ENCODE data around the gene XPNPEP2. TPM values are rescaled to one million over a fixed set of nuclear protein-coding genes. Genes with fewer than 3 reads are reported as not detected.

XPNPEP2 gene
- total and polyA plus RNA-seq, 9 of the 15 experiments (the other 6 are each of a cell fraction or from before 2014, with no cell fraction given), result 0.03 to 0.19 (median 0.09) TPM; not detected in 5

- Histone ChIP-seq H3K27ac (ENCODE audit: extremely low read depth, low read depth, low read length) (peak overlapping the region; percentile 17; the same call in 1 of the 3 replicates), H3K9ac (ENCODE audit: insufficient read depth in 1 of 2, low read depth in 2 of 2, low read length in 2 of 2) (no peak overlapping the region; a peak in 1 of 4 replicates), H3K4me2 (ENCODE audit: insufficient read depth, low read length) (no peak overlapping the region; the same call in 1 of the 2 replicates), H3K4me1 (replicated peaks in 1 of 2; ENCODE audit: control insufficient read depth in 2 of 2, insufficient read depth in 2 of 2, low read length in 2 of 2) (peaks cover 8 to 14% of the 10 kb centered on the region in 2 experiments; a peak in 4 of 5 replicates), H3K9me1 (ENCODE audit: control insufficient read depth, insufficient read depth, low read length) (peaks cover 3% of the 10 kb centered on the region), H3K9me3 (replicated peaks; ENCODE audit: control insufficient read depth, insufficient read depth, low read depth, low read length) (no peaks in the 10 kb centered on the region), H2AFZ (ENCODE audit: low read depth, low read length) (peak overlapping the region; percentile 84), H4K20me1 (replicated peaks; ENCODE audit: control insufficient read depth, insufficient read depth, low read length) (no peaks in the 10 kb centered on the region), H3K4me3 (no peak overlapping the region), H3K36me3 (ENCODE audit: control insufficient read depth, insufficient read depth, low read length) (no peaks in the 10 kb centered on the region), H3K27me3 (ENCODE audit: control insufficient read depth in 2 of 2, insufficient read depth in 2 of 2, low read length in 2 of 2) (peaks cover 0 to 9% of the 10 kb centered on the region in 2 experiments; a peak in 2 of 5 replicates), H3K79me2 (ENCODE audit: control insufficient read depth, insufficient read depth, low read length) (no peaks in the 10 kb centered on the region)
- CTCF ChIA-PET (ENCODE audit: low intra/inter-chr PET ratio), result no interaction called here
- intact Hi-C loops (cut with micrococcal nuclease) (no loop called here), in situ Hi-C loops (cut with MboI) (no loop called here)
- no TSS peak for BruUV-seq (replicated peaks)
- POLR2A ChIA-PET, result no interaction called here
- WGBS (ENCODE audit: insufficient coverage, low coverage, missing lambda C conversion rate), result 37% methylated on average over 8 of the region's 21 CpGs
- ATAC-seq (peak; percentile 89), FAIRE-seq (peak; percentile 84), DNase-seq (ENCODE audit: extremely low read depth in 1 of 4, low spot score in 3 of 4) (peak; percentile 68 to 87 (median 78))
- no peak for TF ChIP-seq ZNF740 (CRISPR knock-in tag; IDR thresholded peaks at IDR 0.05)
- peak in 1 of 2 experiments; percentile 87; a peak in 2 of 4 replicates for TF ChIP-seq ZNF740 (tag; IDR thresholded peaks at IDR 0.05)
- peak; percentile 40; the same call in 1 of the 2 replicates for TF ChIP-seq ARID1B (IDR thresholded peaks at IDR 0.05)
- TF ChIP-seq CEBPZ (IDR thresholded peaks at IDR 0.05; ENCODE audit: borderline replicate concordance, low read depth, low read length), result no peak
- 0 out of 2 replicates have a peak, but pooled peaks have one; percentile 32 for TF ChIP-seq SMAD4 (CRISPR knock-in tag; conservative IDR thresholded peaks at IDR 0.05)
- TF ChIP-seq HDAC3 (IDR thresholded peaks at IDR 0.05; ENCODE audit: borderline replicate concordance, partially characterized antibody), result no peak
- TF ChIP-seq DPF2 (IDR thresholded peaks at IDR 0.05), result peak; percentile 43; the same call in 1 of the 2 replicates
- peak; percentile 59 for TF ChIP-seq PKNOX1 (IDR thresholded peaks at IDR 0.05)
- 0 out of 2 replicates have a peak, but pooled peaks have one; percentile 26 for TF ChIP-seq SMARCA4 (IDR thresholded peaks at IDR 0.05)
- TF ChIP-seq MTF1 (CRISPR knock-in tag; IDR thresholded peaks at IDR 0.05; ENCODE audit: borderline replicate concordance), result no peak
Observed at GRCh38 chrX:129741880-129742758, 3.3 kb downstream of the XPNPEP2 start.

Measured in K562 (cell line).